AG04450 (cell line): Measurements from ENCODE around the gene ADPRHL1. TPM values are rescaled to one million over a fixed set of nuclear protein-coding genes. Genes with fewer than 3 reads are reported as not detected.

Experiments
- CTCF ChIA-PET: fragments of 300-600, 350-600 bp; formaldehyde crosslinking; extraction: SDS; loops from one replicate; lab custom pipeline; 2022; ENCODE audit warnings: antibody characterized with exemption, inconsistent platforms; lab: Charles Lee
- POLR2A ChIA-PET: fragments of 350-600 bp; formaldehyde crosslinking; extraction: SDS; loops from one replicate; lab custom pipeline; 2021; ENCODE audit warnings: antibody characterized with exemption, inconsistent platforms; lab: Yijun Ruan, JAX
- DNase-seq: peaks from one replicate; pipeline ENCODE4 v3.0.0-alpha.2; 2011; ENCODE audit warnings: low read depth, low spot score
- H3K27ac ChIP-seq: one replicate; pipeline ENCODE4 v1.5.1; 2012; ENCODE audit warnings: low read depth, low read length, control low read depth
- H3K27me3 ChIP-seq: one replicate; pipeline ENCODE4 v1.6.0; 2012; ENCODE audit warnings: low read length; ENCODE audit not compliant: control insufficient read depth, insufficient read depth
- H3K4me3 ChIP-seq: 2 replicates; pipeline ENCODE4 v1.5.1; 2011; ENCODE audit warnings: mild to moderate bottlenecking, low read depth, low read length, control low read depth
- H3K9me3 ChIP-seq: 2 replicates; pipeline ENCODE4 v1.5.1; 2012; ENCODE audit warnings: low read length; ENCODE audit not compliant: control insufficient read depth, insufficient read depth
- CTCF ChIP-seq: IDR thresholded peaks from 2 replicates; pipeline ENCODE4 v1.5.1; 2011; ENCODE audit warnings: low read depth, low read length, control low read depth, inconsistent platforms
- polyA plus RNA-seq: library from polyadenylated mRNA; depleted of rRNA; stranded (reverse); fragments of >200 nt; gene quantifications from 2 replicates; pipeline ENCODE4 v1.2.3, GENCODE V29; 2011

ADPRHL1 gene
- polyA plus RNA-seq, 1 experiment: 0.35 TPM

GRCh38 chr13:113407531-113408393 lies 45.5 kb downstream of the ADPRHL1 start:
- H3K4me3 ChIP-seq: no peak overlapping the region
- ChIA-PET CTCF (interaction anchor here (0.6 to 0.7 kb wide), 2 partner anchors 374 to 470 kb away, joined by 3 read pairs; no protein-coding TSS in a partner anchor), POLR2A (interaction anchor here (0.5 kb wide), 1 partner anchor 41 kb away, joined by 3 read pairs; no protein-coding TSS in a partner anchor)
- H3K9me3 ChIP-seq: peaks cover 4% of the 10 kb centered on the region; the same call in 1 of the 2 replicates
- no peak for TF ChIP-seq CTCF
- no peak overlapping the region for H3K27ac ChIP-seq
- no peak for DNase-seq
- H3K27me3 ChIP-seq: no peaks in the 10 kb centered on the region

- DNase-seq: no peak
- Histone ChIP-seq H3K27me3 (no peaks in the 10 kb centered on the region), H3K9me3 (no peaks in the 10 kb centered on the region; the same call in 1 of the 2 replicates), H3K4me3 (no peak overlapping the region), H3K27ac (no peak overlapping the region)
- no peak for TF ChIP-seq CTCF
- ChIA-PET CTCF (no interaction called here), POLR2A (no interaction called here)
Measured at GRCh38 chr13:113407103-113407530, 46.2 kb downstream of the ADPRHL1 start.

- no peak for TF ChIP-seq CTCF
- POLR2A ChIA-PET: no interaction called here
- Histone ChIP-seq H3K27ac (no peak overlapping the region), H3K27me3 (no peaks in the 10 kb centered on the region), H3K9me3 (no peaks in the 10 kb centered on the region; the same call in 1 of the 2 replicates), H3K4me3 (no peak overlapping the region)
- CTCF ChIA-PET: no interaction called here
- DNase-seq: no peak
Measured at GRCh38 chr13:113406321-113407102, 46.8 kb downstream of the ADPRHL1 start.

- TF ChIP-seq CTCF: no peak
- H3K9me3 ChIP-seq: no peaks in the 10 kb centered on the region; the same call in 1 of the 2 replicates
- H3K27me3 ChIP-seq: no peaks in the 10 kb centered on the region
- POLR2A ChIA-PET: interaction anchor here (0.6 kb wide), 1 partner anchor 25 kb away, joined by 5 read pairs; no protein-coding TSS in a partner anchor
- no peak for DNase-seq
- no peak overlapping the region for H3K27ac ChIP-seq
- CTCF ChIA-PET: no interaction called here
- H3K4me3 ChIP-seq: no peak overlapping the region
Measured at GRCh38 chr13:113405481-113406300, 47.6 kb downstream of the ADPRHL1 start.
